ENCODE results near the gene WNT16.

The WNT16 gene

GRCh38 chr7:121344093-121344492, 15.3 kb downstream of the WNT16 start:
- no peak for DNase-seq (ENCODE audit: low read depth in 2 of 2)

- no peak for DNase-seq (ENCODE audit: low read depth in 2 of 2)
Measured at GRCh38 chr7:121344497-121344896, 15.7 kb downstream of the WNT16 start.

GRCh38 chr7:121351682-121352081, 22.9 kb downstream of the WNT16 start:
- no peak for DNase-seq (ENCODE audit: low read depth in 2 of 2)

- no peak for DNase-seq (ENCODE audit: low read depth in 2 of 2)
Measured at GRCh38 chr7:121352323-121352722, 23.5 kb downstream of the WNT16 start.

- no peak for DNase-seq (ENCODE audit: low read depth in 2 of 2)
Measured at GRCh38 chr7:121355574-121355973, 26.8 kb downstream of the WNT16 start.

GRCh38 chr7:121360564-121360963, 31.8 kb downstream of the WNT16 start:
- DNase-seq (ENCODE audit: low read depth in 2 of 2) = no peak

- peak in 1 of 2 donors; percentile 3 for DNase-seq (ENCODE audit: low read depth in 2 of 2)
Measured at GRCh38 chr7:121366852-121367431, 38.1 kb downstream of the WNT16 start.

- DNase-seq (ENCODE audit: low read depth in 2 of 2) = no peak
Measured at GRCh38 chr7:121369462-121369861, 40.7 kb downstream of the WNT16 start.

- DNase-seq (ENCODE audit: low read depth in 2 of 2) = no peak
Measured at GRCh38 chr7:121371367-121371766, 42.6 kb downstream of the WNT16 start.

- DNase-seq (ENCODE audit: low read depth in 2 of 2) = no peak
Measured at GRCh38 chr7:121371883-121372282, 43.1 kb downstream of the WNT16 start.

GRCh38 chr7:121372376-121373010, 43.7 kb downstream of the WNT16 start:
- no peak for DNase-seq (ENCODE audit: low read depth in 2 of 2)

- no peak for DNase-seq (ENCODE audit: low read depth in 2 of 2)
Measured at GRCh38 chr7:121373177-121373576, 44.4 kb downstream of the WNT16 start.

- no peak for DNase-seq (ENCODE audit: low read depth in 2 of 2)
Measured at GRCh38 chr7:121376979-121377378, 48.2 kb downstream of the WNT16 start.

- DNase-seq (ENCODE audit: low read depth in 2 of 2) = no peak
Measured at GRCh38 chr7:121379930-121380329, 51.1 kb downstream of the WNT16 start.

- DNase-seq (ENCODE audit: low read depth in 2 of 2) = no peak
Measured at GRCh38 chr7:121382473-121382872, 53.7 kb downstream of the WNT16 start.

GRCh38 chr7:121383235-121383910, 54.6 kb downstream of the WNT16 start:
- DNase-seq (ENCODE audit: low read depth in 2 of 2) = no peak

- no peak for DNase-seq (ENCODE audit: low read depth in 2 of 2)
Measured at GRCh38 chr7:121384265-121384664, 55.5 kb downstream of the WNT16 start.

- DNase-seq (ENCODE audit: low read depth in 2 of 2) = no peak
Measured at GRCh38 chr7:121385056-121385799, 56.4 kb downstream of the WNT16 start.

GRCh38 chr7:121385800-121386179, 57.0 kb downstream of the WNT16 start:
- no peak for DNase-seq (ENCODE audit: low read depth in 2 of 2)

- DNase-seq (ENCODE audit: low read depth in 2 of 2) = no peak
Measured at GRCh38 chr7:121388950-121389349, 60.1 kb downstream of the WNT16 start.

- DNase-seq (ENCODE audit: low read depth in 2 of 2) = no peak
Measured at GRCh38 chr7:121390109-121390508, 61.3 kb downstream of the WNT16 start.

- DNase-seq (ENCODE audit: low read depth in 2 of 2) = no peak
Measured at GRCh38 chr7:121390617-121391016, 61.8 kb downstream of the WNT16 start.

All from stimulated activated CD4-positive, alpha-beta T cell treated with anti-CD3 and anti-CD28 coated beads, Interleukin-15, amount 100 ng/mL, for 48 hours (primary cell).